RWPE2 (cell line): ENCODE results near the gene CDHR3.
A peak's percentile ranks its signal among the peaks of the same experiment; 100 is the strongest.

Experiments
- ATAC-seq: fragments of 200-7000 bp; cut with Tn5 transposase; 3 replicates; pipeline ENCODE4 v1.9.1; 2021; ENCODE audit warnings: low read depth
- DNase-seq: peaks from one replicate; pipeline ENCODE4 v3.0.0-alpha.2; 2020; ENCODE audit warnings: low spot score
- H3K27ac ChIP-seq: fragments of 450-650 bp; 2 replicates; pipeline ENCODE4 v1.5.1; 2017; ENCODE audit warnings: mild to moderate bottlenecking; ENCODE audit not compliant: poor library complexity, severe bottlenecking
- H3K27me3 ChIP-seq: fragments of 250-450 bp; sonication (Bioruptor Pico); 2 replicates; pipeline ENCODE4 v1.5.1; 2021; ENCODE audit warnings: mild to moderate bottlenecking, moderate library complexity; ENCODE audit not compliant: insufficient read depth, poor library complexity, severe bottlenecking
- H3K36me3 ChIP-seq: fragments of 250-450 bp; sonication (Bioruptor Pico); 2 replicates; pipeline ENCODE4 v1.5.1; 2020; ENCODE audit warnings: low read depth, mild to moderate bottlenecking, moderate library complexity
- H3K4me1 ChIP-seq: fragments of 250-450 bp; sonication (Bioruptor Pico); 2 replicates; pipeline ENCODE4 v1.5.1; 2021; ENCODE audit warnings: mild to moderate bottlenecking, moderate library complexity; ENCODE audit not compliant: insufficient read depth, poor library complexity, severe bottlenecking
- H3K4me3 ChIP-seq: fragments of 250-450 bp; sonication (Bioruptor Pico); 2 replicates; pipeline ENCODE4 v1.5.1; 2021; ENCODE audit warnings: mild to moderate bottlenecking, moderate library complexity; ENCODE audit not compliant: severe bottlenecking
- H3K9me3 ChIP-seq: fragments of 250-450 bp; sonication (Bioruptor Pico); 2 replicates; pipeline ENCODE4 v1.5.1; 2021; ENCODE audit warnings: mild to moderate bottlenecking, moderate library complexity; ENCODE audit not compliant: severe bottlenecking
- TF ChIP-seq, protein P1 (sequence below): fragments of 450-650 bp; IDR thresholded peaks from one replicate; pipeline ENCODE4 v1.5.1; 2017; ENCODE audit warnings: mild to moderate bottlenecking, moderate library complexity; ENCODE audit not compliant: poor library complexity, severe bottlenecking

Gene CDHR3

DNA sequence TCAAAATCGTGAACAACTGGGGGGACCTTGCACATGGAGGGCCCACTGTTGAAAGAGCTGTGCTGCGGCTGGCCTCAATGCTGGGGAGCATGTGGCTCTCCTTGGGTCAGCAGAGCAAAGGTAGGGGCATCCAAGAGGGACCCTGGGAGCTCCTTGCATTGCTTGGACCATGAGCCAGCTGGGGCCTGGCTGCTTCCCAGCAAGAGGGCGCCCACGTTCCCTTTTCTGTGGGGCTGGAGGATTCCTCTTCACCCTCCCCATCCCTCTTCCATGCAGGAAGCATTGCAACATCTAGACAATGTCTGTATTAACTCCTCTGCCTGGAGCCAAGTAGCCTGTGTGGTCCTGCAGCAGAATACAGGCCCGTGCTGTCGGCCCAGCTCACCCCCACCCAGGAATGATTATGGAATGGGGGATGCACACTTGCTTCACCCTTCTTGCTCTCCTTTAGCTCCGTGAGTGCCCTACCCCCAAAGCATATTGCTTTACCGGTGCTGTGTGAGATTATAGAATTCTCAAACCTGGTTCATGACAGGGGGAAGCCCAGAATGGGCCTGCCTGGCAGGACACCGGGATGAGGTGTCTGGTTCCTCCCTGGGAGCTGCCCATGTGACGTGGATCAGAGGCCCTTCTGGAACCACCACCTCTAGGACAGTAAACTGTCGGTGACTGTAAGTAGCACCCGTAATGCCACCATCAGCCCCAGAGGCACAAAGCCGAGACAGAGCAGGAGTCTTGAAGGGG lies 87.1 kb downstream of the CDHR3 start:
- ATAC-seq (peak; percentile 73), DNase-seq (no peak)
- H3K4me3 ChIP-seq: no peak overlapping the region
- H3K27me3 ChIP-seq: no peaks in the 10 kb centered on the region
- H3K4me1 ChIP-seq: peaks cover 18% of the 10 kb centered on the region
- no peaks in the 10 kb centered on the region for H3K9me3 ChIP-seq
- H3K27ac ChIP-seq: no peak overlapping the region
- TF ChIP-seq, protein P1, sequence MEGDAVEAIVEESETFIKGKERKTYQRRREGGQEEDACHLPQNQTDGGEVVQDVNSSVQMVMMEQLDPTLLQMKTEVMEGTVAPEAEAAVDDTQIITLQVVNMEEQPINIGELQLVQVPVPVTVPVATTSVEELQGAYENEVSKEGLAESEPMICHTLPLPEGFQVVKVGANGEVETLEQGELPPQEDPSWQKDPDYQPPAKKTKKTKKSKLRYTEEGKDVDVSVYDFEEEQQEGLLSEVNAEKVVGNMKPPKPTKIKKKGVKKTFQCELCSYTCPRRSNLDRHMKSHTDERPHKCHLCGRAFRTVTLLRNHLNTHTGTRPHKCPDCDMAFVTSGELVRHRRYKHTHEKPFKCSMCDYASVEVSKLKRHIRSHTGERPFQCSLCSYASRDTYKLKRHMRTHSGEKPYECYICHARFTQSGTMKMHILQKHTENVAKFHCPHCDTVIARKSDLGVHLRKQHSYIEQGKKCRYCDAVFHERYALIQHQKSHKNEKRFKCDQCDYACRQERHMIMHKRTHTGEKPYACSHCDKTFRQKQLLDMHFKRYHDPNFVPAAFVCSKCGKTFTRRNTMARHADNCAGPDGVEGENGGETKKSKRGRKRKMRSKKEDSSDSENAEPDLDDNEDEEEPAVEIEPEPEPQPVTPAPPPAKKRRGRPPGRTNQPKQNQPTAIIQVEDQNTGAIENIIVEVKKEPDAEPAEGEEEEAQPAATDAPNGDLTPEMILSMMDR: peak; percentile 40
- H3K36me3 ChIP-seq: no peaks in the 10 kb centered on the region

DNA sequence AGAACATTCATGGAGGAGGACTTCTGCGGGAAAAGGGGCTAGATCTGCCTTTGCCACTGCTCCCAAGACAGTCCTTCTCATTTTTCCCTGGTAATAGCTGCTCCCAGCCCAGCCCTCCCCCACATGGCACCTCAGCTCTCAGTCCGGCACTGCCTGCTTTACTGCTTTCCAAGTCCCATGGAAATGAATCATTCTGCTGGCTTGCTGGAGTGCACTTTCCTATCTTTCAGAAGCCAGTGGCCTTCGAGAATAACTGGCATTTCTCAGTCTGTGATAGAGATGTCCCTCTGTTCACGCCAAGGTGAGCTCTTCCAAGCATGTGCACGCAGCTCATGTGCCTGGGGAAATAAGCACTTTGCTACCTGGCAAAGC lies 87.7 kb downstream of the CDHR3 start:
- Histone ChIP-seq H3K27me3 (no peaks in the 10 kb centered on the region), H3K4me3 (no peak overlapping the region), H3K36me3 (no peaks in the 10 kb centered on the region), H3K4me1 (peaks cover 18% of the 10 kb centered on the region), H3K9me3 (no peaks in the 10 kb centered on the region), H3K27ac (no peak overlapping the region)
- TF ChIP-seq, protein P1: no peak
- ATAC-seq (peak; percentile 57; the same call in 2 of the 3 replicates), DNase-seq (no peak)

DNA sequence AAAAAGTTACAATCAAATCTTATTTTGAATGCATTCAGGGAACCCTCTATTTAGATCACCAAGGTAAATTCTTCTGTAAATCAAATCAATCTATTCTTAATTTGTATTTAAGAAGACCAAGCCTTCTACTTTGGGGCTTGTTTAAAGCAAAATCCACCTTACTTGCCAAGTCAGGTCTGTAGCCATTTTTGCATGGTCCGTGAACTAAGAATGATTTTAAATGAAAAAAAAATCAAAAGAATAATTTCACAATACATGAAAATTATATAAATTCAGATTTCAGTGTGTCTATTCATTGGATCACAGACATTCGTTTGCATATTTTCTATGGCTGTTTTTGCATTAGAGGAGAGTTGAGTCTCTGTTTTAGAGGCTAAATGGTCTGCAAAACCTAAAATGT lies 89.6 kb downstream of the CDHR3 start:
- DNase-seq (no peak), ATAC-seq (no peak)
- no peak overlapping the region for H3K4me3 ChIP-seq
- H3K9me3 ChIP-seq: no peaks in the 10 kb centered on the region
- no peaks in the 10 kb centered on the region for H3K27me3 ChIP-seq
- peaks cover 24% of the 10 kb centered on the region for H3K4me1 ChIP-seq
- no peaks in the 10 kb centered on the region for H3K36me3 ChIP-seq
- TF ChIP-seq, protein P1: no peak
- no peak overlapping the region for H3K27ac ChIP-seq

DNA sequence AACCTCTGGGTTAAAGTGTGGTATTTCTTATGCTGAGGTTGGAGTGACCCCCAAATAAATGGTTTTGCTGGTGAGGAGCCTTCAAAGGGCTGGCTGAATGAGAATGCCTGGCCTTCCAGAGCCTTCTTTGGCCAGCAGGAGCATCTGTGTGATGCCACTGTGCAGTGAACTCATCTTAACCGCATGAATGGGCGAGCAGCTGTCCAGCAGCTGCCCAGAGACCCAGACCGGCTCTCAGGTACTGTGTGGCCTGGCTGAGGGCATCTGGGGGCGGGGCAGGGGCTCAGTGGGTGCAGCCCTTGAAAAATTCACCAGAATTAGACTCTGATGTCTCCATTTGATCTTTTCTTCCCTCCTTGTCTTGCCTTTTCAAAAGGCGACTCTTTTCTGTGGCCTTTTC lies 90.0 kb downstream of the CDHR3 start:
- DNase-seq: no peak
- Histone ChIP-seq H3K4me1 (peaks cover 24% of the 10 kb centered on the region), H3K27ac (no peak overlapping the region), H3K36me3 (no peaks in the 10 kb centered on the region), H3K27me3 (no peaks in the 10 kb centered on the region), H3K4me3 (no peak overlapping the region), H3K9me3 (no peaks in the 10 kb centered on the region)
- TF ChIP-seq, protein P1: no peak
- no peak for ATAC-seq

DNA sequence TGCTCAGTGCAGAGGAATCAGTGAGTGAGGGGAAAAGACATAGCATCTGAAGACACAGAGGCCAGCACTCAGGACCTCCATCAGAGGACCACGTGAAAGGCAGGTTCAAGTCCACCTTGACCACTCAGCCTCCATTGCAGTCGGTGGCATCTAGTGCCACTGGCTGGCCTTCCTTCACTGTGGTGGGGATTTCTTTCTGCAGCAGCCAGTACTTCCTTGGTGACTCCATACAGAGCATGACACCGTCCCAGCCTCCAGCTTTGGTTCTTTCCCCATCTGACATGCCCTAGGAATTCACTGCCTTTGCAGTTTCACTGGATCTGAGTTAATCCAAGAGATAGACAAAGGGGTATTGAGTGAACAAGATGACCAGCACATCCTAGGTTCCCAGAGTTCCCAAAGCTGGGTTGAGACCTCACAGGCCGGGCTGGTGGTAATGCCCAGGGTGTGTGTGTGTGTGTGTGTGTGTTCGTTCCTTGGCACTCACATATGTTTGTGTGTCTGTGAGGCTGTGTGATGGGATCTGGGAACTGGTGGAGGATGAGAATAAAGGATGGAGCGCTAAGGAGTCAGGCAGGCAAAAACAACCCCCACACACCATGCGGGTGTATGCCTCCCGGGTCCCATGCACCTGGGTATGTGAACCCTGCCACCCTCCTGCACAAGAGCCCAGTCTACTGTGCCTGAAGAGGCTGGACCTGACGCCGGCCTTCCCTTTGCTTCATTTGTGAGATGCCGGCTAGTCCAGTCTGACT lies 91.3 kb downstream of the CDHR3 start:
- H3K27me3 ChIP-seq: no peaks in the 10 kb centered on the region
- peaks cover 33% of the 10 kb centered on the region for H3K4me1 ChIP-seq
- TF ChIP-seq, protein P1: no peak
- H3K4me3 ChIP-seq: no peak overlapping the region
- no peaks in the 10 kb centered on the region for H3K9me3 ChIP-seq
- H3K36me3 ChIP-seq: no peaks in the 10 kb centered on the region
- ATAC-seq (no peak), DNase-seq (no peak)
- no peak overlapping the region for H3K27ac ChIP-seq
